Measurements from ENCODE around the gene PCDH12.

The PCDH12 gene

DNA sequence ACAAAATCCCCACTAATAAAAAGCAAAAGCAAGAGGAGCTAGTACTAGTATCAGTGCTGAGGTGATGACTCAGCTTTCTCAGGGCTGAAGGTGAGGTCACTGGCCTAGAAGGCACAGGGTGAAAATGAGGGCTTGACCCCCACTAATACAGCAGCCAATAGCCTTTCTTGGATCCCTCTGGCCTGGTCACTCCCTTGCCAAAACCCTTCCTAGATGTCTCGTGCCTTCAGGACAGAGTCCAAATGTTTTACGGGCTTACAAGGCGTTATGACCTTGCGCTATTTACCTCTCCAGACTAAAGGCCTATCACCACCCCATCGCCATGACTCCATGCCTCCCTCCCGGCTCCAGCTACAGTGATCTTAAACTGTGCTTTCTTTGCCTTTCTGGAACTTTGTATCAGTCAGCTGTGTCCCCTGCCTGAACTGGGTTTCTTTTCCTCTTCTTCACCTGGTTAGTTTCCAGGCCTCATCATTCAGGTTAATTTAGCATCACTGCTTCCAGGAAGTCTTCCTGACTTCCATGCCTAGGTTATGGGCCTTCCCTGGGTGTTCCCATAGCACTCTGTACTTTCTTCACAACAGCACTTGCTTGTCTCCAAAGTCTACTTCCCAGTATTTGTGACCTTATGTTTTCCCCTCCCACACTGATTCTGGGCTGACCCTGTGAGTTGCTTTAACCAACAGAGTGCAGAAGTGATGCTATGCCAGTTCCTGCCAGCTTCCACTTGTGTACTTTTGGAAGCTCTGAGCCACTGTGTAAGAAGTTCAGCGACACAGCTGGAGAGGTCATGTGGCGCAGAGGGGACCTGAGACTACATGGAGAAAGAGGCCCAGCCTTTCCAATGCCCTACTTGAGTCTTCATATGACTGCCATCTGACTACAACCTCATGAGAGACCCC lies 38.5 kb downstream of the PCDH12 start:
- H3K36me3 ChIP-seq (ENCODE audit: control insufficient read depth in 1 of 2, insufficient read depth in 2 of 2, low read depth in 1 of 2, low read length in 2 of 2), result peaks cover 0 to 3% of the 10 kb centered on the region in 2 experiments
- H3K9ac ChIP-seq (ENCODE audit: low read length), result no peak overlapping the region
- peaks cover 0 to 34% of the 10 kb centered on the region in 2 experiments for H3K27me3 ChIP-seq (ENCODE audit: control insufficient read depth in 1 of 2, insufficient read depth in 1 of 2, low read length in 2 of 2)
- H3K4me3 ChIP-seq (ENCODE audit: insufficient read depth in 1 of 2, low read depth in 1 of 2, low read length in 2 of 2), result no peak overlapping the region
- H3K79me1 ChIP-seq (replicated peaks; ENCODE audit: low read length, poor library complexity, severe bottlenecking), result peaks cover 7% of the 10 kb centered on the region
- H2AK5ac ChIP-seq (ENCODE audit: low read length, severe bottlenecking), result no peak overlapping the region
- H3K23ac ChIP-seq (ENCODE audit: low read length in 2 of 2), result no peak overlapping the region
- no peak overlapping the region for H2BK12ac ChIP-seq (ENCODE audit: low read length in 2 of 2)
- H4K8ac ChIP-seq (ENCODE audit: low read length), result no peak overlapping the region
- no peak overlapping the region for H4K91ac ChIP-seq (ENCODE audit: low read length)
- no peak overlapping the region for H3K4me2 ChIP-seq (ENCODE audit: low read length, poor library complexity, severe bottlenecking)
- no peak for DNase-seq
- no peaks in the 10 kb centered on the region for H3K9me3 ChIP-seq (ENCODE audit: control insufficient read depth, low read length)
- H3K14ac ChIP-seq (ENCODE audit: low read length in 2 of 2), result no peak overlapping the region
- peaks cover 9% of the 10 kb centered on the region for H3K4me1 ChIP-seq (ENCODE audit: control insufficient read depth, insufficient read depth, low read depth, low read length)
- no peak overlapping the region for H2BK120ac ChIP-seq (ENCODE audit: low read depth, low read length)
- no peak overlapping the region for H3K18ac ChIP-seq (ENCODE audit: low read depth in 1 of 2, low read length in 2 of 2)
- no peak overlapping the region for H3K27ac ChIP-seq (ENCODE audit: low read length, poor library complexity, severe bottlenecking)
- H2BK15ac ChIP-seq (ENCODE audit: low read depth, poor library complexity, severe bottlenecking), result no peak overlapping the region
- H2AFZ ChIP-seq (ENCODE audit: low read depth, low read length), result no peak overlapping the region
- H3K4ac ChIP-seq (ENCODE audit: low read depth in 1 of 2, low read length in 2 of 2), result no peak overlapping the region
- H2BK5ac ChIP-seq (ENCODE audit: low read depth, low read length, poor library complexity, severe bottlenecking), result no peak overlapping the region
- 95% methylated on average over 8 of the region's 8 CpGs for WGBS

DNA sequence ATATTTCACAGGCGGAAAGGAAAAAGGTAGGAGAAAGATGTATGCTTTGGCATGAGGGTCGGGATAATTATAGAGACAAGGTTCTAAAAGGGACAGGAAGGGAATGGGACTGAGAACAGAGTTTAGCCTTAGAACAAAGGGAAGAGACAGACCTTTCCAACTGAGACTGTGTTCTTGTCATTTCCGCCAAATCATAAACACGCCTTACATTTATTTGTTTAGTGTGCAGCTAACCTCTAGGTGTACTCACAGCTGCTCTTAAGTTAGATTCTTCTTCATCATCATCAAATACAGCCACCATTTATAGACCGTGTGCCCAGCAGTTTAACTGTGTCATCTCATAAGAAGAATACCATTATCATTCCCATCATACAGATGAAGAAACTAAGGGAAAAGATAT lies 40.2 kb downstream of the PCDH12 start:
- DNase-seq, result no peak
- WGBS, result 81% methylated on average over 4 of the region's 5 CpGs
- H2BK12ac ChIP-seq (ENCODE audit: low read length in 2 of 2), result no peak overlapping the region

DNA sequence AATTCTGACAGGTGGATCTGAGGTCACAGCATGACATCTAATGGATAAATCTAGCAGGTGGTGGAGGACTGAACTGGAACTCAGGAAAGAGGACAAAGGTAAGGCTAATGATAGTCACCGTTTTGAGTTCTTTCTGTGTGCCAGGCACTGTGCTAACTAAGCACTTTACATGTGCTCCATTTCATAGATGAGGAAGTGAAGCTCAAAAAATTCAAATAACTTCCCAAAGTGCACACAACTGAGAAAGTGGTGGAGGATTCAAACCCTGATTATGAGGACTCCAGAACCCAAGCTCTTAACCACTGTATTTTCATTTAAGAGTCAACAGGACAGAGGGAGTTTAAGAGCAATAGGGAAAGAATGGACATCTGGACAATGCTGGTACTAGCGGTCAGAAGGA lies 41.5 kb downstream of the PCDH12 start:
- H3K18ac ChIP-seq (ENCODE audit: low read depth in 1 of 2, low read length in 2 of 2), result no peak overlapping the region
- no peak overlapping the region for H2BK12ac ChIP-seq (ENCODE audit: low read length in 2 of 2)
- H2AK5ac ChIP-seq (ENCODE audit: low read length, severe bottlenecking), result no peak overlapping the region
- no peak overlapping the region for H3K27ac ChIP-seq (ENCODE audit: low read length, poor library complexity, severe bottlenecking)
- no peak overlapping the region for H2AFZ ChIP-seq (ENCODE audit: low read depth, low read length)
- no peak overlapping the region for H3K4me3 ChIP-seq (ENCODE audit: insufficient read depth in 1 of 2, low read depth in 1 of 2, low read length in 2 of 2)
- DNase-seq, result no peak
- no peak overlapping the region for H4K8ac ChIP-seq (ENCODE audit: low read length)
- no peaks in the 10 kb centered on the region for H3K9me3 ChIP-seq (ENCODE audit: control insufficient read depth, low read length)
- no peak overlapping the region for H2BK15ac ChIP-seq (ENCODE audit: low read depth, poor library complexity, severe bottlenecking)
- H3K36me3 ChIP-seq (ENCODE audit: control insufficient read depth in 1 of 2, insufficient read depth in 2 of 2, low read depth in 1 of 2, low read length in 2 of 2), result no peaks in the 10 kb centered on the region
- H3K4me1 ChIP-seq (ENCODE audit: control insufficient read depth, insufficient read depth, low read depth, low read length), result peaks cover 8% of the 10 kb centered on the region
- H2BK120ac ChIP-seq (ENCODE audit: low read depth, low read length), result no peak overlapping the region
- no peak overlapping the region for H3K23ac ChIP-seq (ENCODE audit: low read length in 2 of 2)
- no peak overlapping the region for H4K91ac ChIP-seq (ENCODE audit: low read length)
- H2BK5ac ChIP-seq (ENCODE audit: low read depth, low read length, poor library complexity, severe bottlenecking), result no peak overlapping the region
- H3K79me1 ChIP-seq (replicated peaks; ENCODE audit: low read length, poor library complexity, severe bottlenecking), result no peaks in the 10 kb centered on the region
- WGBS, result 95% methylated on average over 2 of the region's 2 CpGs
- no peak overlapping the region for H3K9ac ChIP-seq (ENCODE audit: low read length)
- H3K14ac ChIP-seq (ENCODE audit: low read length in 2 of 2), result no peak overlapping the region
- no peak overlapping the region for H3K4ac ChIP-seq (ENCODE audit: low read depth in 1 of 2, low read length in 2 of 2)
- peaks cover 0 to 50% of the 10 kb centered on the region in 2 experiments for H3K27me3 ChIP-seq (ENCODE audit: control insufficient read depth in 1 of 2, insufficient read depth in 1 of 2, low read length in 2 of 2)
- no peak overlapping the region for H3K4me2 ChIP-seq (ENCODE audit: low read length, poor library complexity, severe bottlenecking)

More for the DNA sequence above, 40.2 kb downstream of the PCDH12 start:
- no peak overlapping the region for H3K14ac ChIP-seq (ENCODE audit: low read length in 2 of 2)
- H3K36me3 ChIP-seq (ENCODE audit: control insufficient read depth in 1 of 2, insufficient read depth in 2 of 2, low read depth in 1 of 2, low read length in 2 of 2), result peaks cover 0 to 3% of the 10 kb centered on the region in 2 experiments
- H3K23ac ChIP-seq (ENCODE audit: low read length in 2 of 2), result no peak overlapping the region
- no peak overlapping the region for H3K4me2 ChIP-seq (ENCODE audit: low read length, poor library complexity, severe bottlenecking)
- H3K9ac ChIP-seq (ENCODE audit: low read length), result no peak overlapping the region
- H3K4me1 ChIP-seq (ENCODE audit: control insufficient read depth, insufficient read depth, low read depth, low read length), result peaks cover 9% of the 10 kb centered on the region
- no peak overlapping the region for H3K4ac ChIP-seq (ENCODE audit: low read depth in 1 of 2, low read length in 2 of 2)
- peaks cover 0 to 48% of the 10 kb centered on the region in 2 experiments for H3K27me3 ChIP-seq (ENCODE audit: control insufficient read depth in 1 of 2, insufficient read depth in 1 of 2, low read length in 2 of 2)
- H3K27ac ChIP-seq (ENCODE audit: low read length, poor library complexity, severe bottlenecking), result no peak overlapping the region
- H2AFZ ChIP-seq (ENCODE audit: low read depth, low read length), result no peak overlapping the region
- no peak overlapping the region for H2BK15ac ChIP-seq (ENCODE audit: low read depth, poor library complexity, severe bottlenecking)
- no peak overlapping the region for H2BK120ac ChIP-seq (ENCODE audit: low read depth, low read length)
- no peaks in the 10 kb centered on the region for H3K79me1 ChIP-seq (replicated peaks; ENCODE audit: low read length, poor library complexity, severe bottlenecking)
- H4K91ac ChIP-seq (ENCODE audit: low read length), result no peak overlapping the region
- H4K8ac ChIP-seq (ENCODE audit: low read length), result no peak overlapping the region
- no peak overlapping the region for H3K4me3 ChIP-seq (ENCODE audit: insufficient read depth in 1 of 2, low read depth in 1 of 2, low read length in 2 of 2)
- H3K18ac ChIP-seq (ENCODE audit: low read depth in 1 of 2, low read length in 2 of 2), result no peak overlapping the region
- H2BK5ac ChIP-seq (ENCODE audit: low read depth, low read length, poor library complexity, severe bottlenecking), result no peak overlapping the region
- H2AK5ac ChIP-seq (ENCODE audit: low read length, severe bottlenecking), result no peak overlapping the region
- H3K9me3 ChIP-seq (ENCODE audit: control insufficient read depth, low read length), result no peaks in the 10 kb centered on the region

DNA sequence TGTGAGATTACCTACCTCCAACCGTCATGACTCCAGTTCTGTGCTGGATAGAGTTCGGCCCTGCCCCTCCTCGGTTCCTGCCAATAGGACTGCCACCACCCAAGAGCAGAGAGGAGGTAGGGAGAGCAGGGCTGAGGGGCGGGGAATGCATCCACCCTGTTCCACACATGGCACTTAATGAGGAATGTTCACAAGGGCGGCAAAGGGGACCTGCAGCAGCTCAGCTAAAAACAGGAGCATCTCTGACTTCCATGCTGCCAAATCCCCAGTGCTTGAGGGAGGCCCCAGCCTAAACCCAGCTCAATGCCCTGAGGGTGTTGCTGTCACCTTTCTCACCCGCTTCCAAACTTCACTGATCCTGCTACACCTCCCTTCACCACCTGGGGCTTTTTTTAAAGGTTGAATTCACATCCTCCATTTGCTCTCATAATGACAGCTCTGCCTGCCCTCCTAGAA lies 42.1 kb downstream of the PCDH12 start:
- Histone ChIP-seq H2AK5ac (ENCODE audit: low read length, severe bottlenecking) (no peak overlapping the region), H2BK15ac (ENCODE audit: low read depth, poor library complexity, severe bottlenecking) (no peak overlapping the region), H3K79me1 (replicated peaks; ENCODE audit: low read length, poor library complexity, severe bottlenecking) (no peaks in the 10 kb centered on the region), H2AFZ (ENCODE audit: low read depth, low read length) (no peak overlapping the region), H3K9me3 (ENCODE audit: control insufficient read depth, low read length) (no peaks in the 10 kb centered on the region), H4K8ac (ENCODE audit: low read length) (no peak overlapping the region), H3K23ac (ENCODE audit: low read length in 2 of 2) (no peak overlapping the region), H3K27me3 (ENCODE audit: control insufficient read depth in 1 of 2, insufficient read depth in 1 of 2, low read length in 2 of 2) (peaks cover 0 to 50% of the 10 kb centered on the region in 2 experiments), H3K18ac (ENCODE audit: low read depth in 1 of 2, low read length in 2 of 2) (no peak overlapping the region), H2BK12ac (ENCODE audit: low read length in 2 of 2) (no peak overlapping the region), H3K14ac (ENCODE audit: low read length in 2 of 2) (no peak overlapping the region), H2BK120ac (ENCODE audit: low read depth, low read length) (no peak overlapping the region), H3K27ac (ENCODE audit: low read length, poor library complexity, severe bottlenecking) (no peak overlapping the region), H3K36me3 (ENCODE audit: control insufficient read depth in 1 of 2, insufficient read depth in 2 of 2, low read depth in 1 of 2, low read length in 2 of 2) (no peaks in the 10 kb centered on the region), H3K4me2 (ENCODE audit: low read length, poor library complexity, severe bottlenecking) (no peak overlapping the region), H3K4me1 (ENCODE audit: control insufficient read depth, insufficient read depth, low read depth, low read length) (peaks cover 8% of the 10 kb centered on the region), H3K4ac (ENCODE audit: low read depth in 1 of 2, low read length in 2 of 2) (no peak overlapping the region), H3K4me3 (ENCODE audit: insufficient read depth in 1 of 2, low read depth in 1 of 2, low read length in 2 of 2) (no peak overlapping the region), H4K91ac (ENCODE audit: low read length) (no peak overlapping the region), H3K9ac (ENCODE audit: low read length) (no peak overlapping the region), H2BK5ac (ENCODE audit: low read depth, low read length, poor library complexity, severe bottlenecking) (no peak overlapping the region)
- no peak for DNase-seq
- WGBS, result 48% methylated on average over 3 of the region's 6 CpGs

Measured in mesenchymal stem cell (in vitro differentiated cells and primary cell).